IMR-90 (cell line): Measurements from ENCODE around the gene SLC47A2. TPM values are rescaled to one million over a fixed set of nuclear protein-coding genes. Genes with fewer than 3 reads are reported as not detected.

Experiments
- ATAC-seq: fragments of 200-7000 bp; cut with Tn5 transposase; 2 replicates; pipeline ENCODE4 v1.9.1; 2020; ENCODE audit warnings: low read depth, mild to moderate bottlenecking, moderate library complexity
- BruUV-seq: library from RNA; stranded (reverse); fragments of 400-500 nt; replicated peaks from 2 replicates; lab custom pipeline; 2021; lab: Mats Ljungman, UMichigan
- CTCF ChIA-PET: fragments of 300-600 bp; formaldehyde crosslinking; extraction: SDS; loops from one replicate; lab custom pipeline; 2021; ENCODE audit warnings: antibody characterized with exemption; lab: Yijun Ruan, JAX
- POLR2A ChIA-PET: fragments of 300-600 bp; sonication (Branson Sonifier 250); formaldehyde crosslinking; loops from one replicate; lab custom pipeline; 2022; ENCODE audit warnings: antibody characterized with exemption; ENCODE audit not compliant: unreplicated experiment; lab: Charles Lee
- DNase-seq: peaks from one replicate; pipeline ENCODE4 v3.0.0; 2013
- H2AFZ ChIP-seq: replicated peaks from 2 replicates; pipeline ENCODE3; 2013; ENCODE audit warnings: low read length, mild to moderate bottlenecking; ENCODE audit not compliant: poor library complexity
- H2AK5ac ChIP-seq: 2 replicates; pipeline ENCODE4 v1.6.1; 2013; ENCODE audit warnings: low read depth, low read length, inconsistent platforms
- H2AK9ac ChIP-seq: replicated peaks from 2 replicates; pipeline ENCODE3; 2013; ENCODE audit warnings: mild to moderate bottlenecking, low read depth, low read length, moderate library complexity; ENCODE audit not compliant: poor library complexity
- H2BK120ac ChIP-seq: 2 replicates; pipeline ENCODE4 v1.6.1; 2013; ENCODE audit warnings: low read depth, low read length, inconsistent platforms
- H2BK15ac ChIP-seq: 3 replicates; pipeline ENCODE4 v1.6.1; 2013; ENCODE audit warnings: low read depth, low read length, inconsistent platforms
- H2BK20ac ChIP-seq: 2 replicates; pipeline ENCODE4 v1.6.1; 2013; ENCODE audit warnings: low read depth, mild to moderate bottlenecking, inconsistent platforms, low read length, moderate library complexity
- H2BK5ac ChIP-seq: 2 replicates; pipeline ENCODE4 v1.6.1; 2013; ENCODE audit warnings: mild to moderate bottlenecking, low read depth, low read length, inconsistent platforms; ENCODE audit not compliant: poor library complexity, severe bottlenecking
- H3K14ac ChIP-seq: replicated peaks from 2 replicates; pipeline ENCODE4 v1.6.1; 2013; ENCODE audit warnings: low read depth, low read length, inconsistent platforms
- H3K18ac ChIP-seq: 2 replicates; pipeline ENCODE4 v1.6.1; 2013; ENCODE audit warnings: low read depth, low read length, control low read depth
- H3K23ac ChIP-seq: 2 replicates; pipeline ENCODE4 v1.6.1; 2013; ENCODE audit warnings: low read depth, low read length, inconsistent platforms
- H3K27ac ChIP-seq: 2 replicates; pipeline ENCODE4 v1.5.1; 2013; ENCODE audit warnings: mild to moderate bottlenecking, control low read depth, low read length; ENCODE audit not compliant: insufficient read depth
- H3K27me3 ChIP-seq: 2 replicates; pipeline ENCODE4 v1.6.1; 2013; ENCODE audit warnings: low read length; ENCODE audit not compliant: control insufficient read depth, insufficient read depth
- H3K36me3 ChIP-seq: 2 replicates; pipeline ENCODE4 v1.6.1; 2013; ENCODE audit warnings: low read length, mixed read lengths; ENCODE audit not compliant: control insufficient read depth, insufficient read depth
- H3K4ac ChIP-seq: 2 replicates; pipeline ENCODE4 v1.6.1; 2013; ENCODE audit warnings: low read depth, low read length, inconsistent platforms
- H3K4me1 ChIP-seq: 2 replicates; pipeline ENCODE4 v1.6.1; 2013; ENCODE audit warnings: low read length, mixed read lengths; ENCODE audit not compliant: control insufficient read depth, insufficient read depth
- H3K4me2 ChIP-seq: 2 replicates; pipeline ENCODE4 v1.6.1; 2013; ENCODE audit warnings: low read depth, mild to moderate bottlenecking, control low read depth, low read length, moderate library complexity
- H3K4me3 ChIP-seq: 2 replicates; pipeline ENCODE4 v1.5.1; 2013; ENCODE audit warnings: low read depth, mild to moderate bottlenecking, control low read depth, low read length, moderate library complexity; ENCODE audit not compliant: insufficient read depth
- H3K56ac ChIP-seq: 2 replicates; pipeline ENCODE4 v1.6.1; 2013; ENCODE audit warnings: low read length, inconsistent platforms; ENCODE audit not compliant: insufficient read depth; ENCODE audit errors: extremely low read depth
- H3K79me1 ChIP-seq, 2 experiments: 2 replicates each; pipeline ENCODE4 v1.6.1; 2013; ENCODE audit warnings: low read length in 2 of 2, inconsistent platforms in 1 of 2, low read depth in 1 of 2
- H3K9ac ChIP-seq: 2 replicates; pipeline ENCODE4 v1.6.1; 2013; ENCODE audit warnings: low read depth, low read length, control low read depth
- H3K9me1 ChIP-seq: 2 replicates; pipeline ENCODE4 v1.6.1; 2013; ENCODE audit warnings: low read length, inconsistent platforms; ENCODE audit not compliant: insufficient read depth
- H3K9me3 ChIP-seq: 2 replicates; pipeline ENCODE4 v1.6.1; 2013; ENCODE audit warnings: low read length; ENCODE audit not compliant: control insufficient read depth, insufficient read depth
- H4K20me1 ChIP-seq: 2 replicates; pipeline ENCODE4 v1.6.1; 2013; ENCODE audit warnings: low read length, inconsistent platforms; ENCODE audit not compliant: insufficient read depth
- H4K5ac ChIP-seq: 2 replicates; pipeline ENCODE4 v1.6.1; 2013; ENCODE audit warnings: mild to moderate bottlenecking, low read depth, low read length, control low read depth
- H4K8ac ChIP-seq, 2 experiments: 2 replicates each; pipeline ENCODE4 v1.6.1; 2013; ENCODE audit warnings: low read depth in 2 of 2, low read length in 2 of 2, control low read depth in 1 of 2, inconsistent platforms in 1 of 2
- H4K91ac ChIP-seq: 2 replicates; pipeline ENCODE4 v1.6.1; 2013; ENCODE audit warnings: low read depth, low read length, inconsistent platforms; ENCODE audit not compliant: insufficient read depth
- BHLHE40 ChIP-seq: fragments of 150-350 bp; IDR thresholded peaks from 2 replicates; pipeline ENCODE4 v1.6.1; 2016; ENCODE audit warnings: mild to moderate bottlenecking, low read depth, low read length
- FOS ChIP-seq: fragments of 150-350 bp; IDR thresholded peaks from 2 replicates; pipeline ENCODE4 v1.6.1; 2016; ENCODE audit warnings: low read depth, low read length
- MXI1 ChIP-seq: IDR thresholded peaks from 2 replicates; pipeline ENCODE4 v1.6.1; 2012; ENCODE audit warnings: low read depth, mild to moderate bottlenecking, low read length, moderate library complexity, borderline replicate concordance
- NFE2L2 ChIP-seq: fragments of 150-350 bp; IDR thresholded peaks from 2 replicates; pipeline ENCODE4 v1.6.1; 2016; ENCODE audit warnings: low read depth, mild to moderate bottlenecking, low read length
- RAD21 ChIP-seq: IDR thresholded peaks from 2 replicates; pipeline ENCODE4 v1.6.1; 2012; ENCODE audit warnings: low read length, improper control_type of control experiment
- RFX5 ChIP-seq: IDR thresholded peaks from 2 replicates; pipeline ENCODE4 v1.8.0; 2012; ENCODE audit warnings: low read depth, mild to moderate bottlenecking, low read length, moderate library complexity
- WGBS, 2 experiments: methylation state at CpG; one replicate each; pipeline versions ENCODE4 v1.1.5 to v1.1.7; 2013; ENCODE audit warnings: missing lambda C conversion rate in 2 of 2; ENCODE audit not compliant: insufficient read length in 1 of 2; ENCODE audit errors: extremely low coverage in 2 of 2; 5-methylcytosine and 5-hydroxymethylcytosine counted together
- dilution Hi-C: fragments of 300-500 bp; cut with HindIII; formaldehyde crosslinking; loops from one replicate; pipeline ENCODE4 v1.14.3; 2018; ENCODE audit warnings: low sequenced_read_pairs; ENCODE audit not compliant: unreplicated experiment
- in situ Hi-C: fragments of 300-500 bp; cut with MboI; formaldehyde crosslinking; loops from 3 replicates; pipeline ENCODE4 v1.14.3; 2019; ENCODE audit warnings: low sequenced_read_pairs, inconsistent platforms, mixed read lengths
- intact Hi-C: fragments of 100-400 bp; cut with micrococcal nuclease; formaldehyde crosslinking; loops from 2 replicates; pipeline ENCODE4 v1.10.0; 2022
- polyA plus RNA-seq, 3 experiments: library from polyadenylated mRNA; depleted of rRNA; stranded (reverse); fragments of >200 nt; gene quantifications; 2 replicates each; pipeline ENCODE4 v1.2.3, GENCODE V29; 2012; ENCODE audit warnings: low replicate concordance in 1 of 3
- total RNA-seq: library from RNA; depleted of rRNA; stranded (reverse); fragments of >200 nt; gene quantifications from 2 replicates; pipeline ENCODE4 v1.2.3, GENCODE V29; 2012
- TF ChIP-seq, protein P1 (sequence below): fragments of 150-350 bp; IDR thresholded peaks from 2 replicates; pipeline ENCODE4 v1.6.1; 2016; ENCODE audit warnings: low read depth, mild to moderate bottlenecking, low read length, moderate library complexity, borderline replicate concordance
- TF ChIP-seq, protein P2 (sequence below): conservative IDR thresholded peaks from 2 replicates; pipeline ENCODE4 v1.5.1; 2012; ENCODE audit warnings: mild to moderate bottlenecking, low read depth, low read length, improper control_type of control experiment

SLC47A2 gene
- total and polyA plus RNA-seq, 2 of the 4 experiments (the other 2 are of a cell fraction), result not detected

DNA sequence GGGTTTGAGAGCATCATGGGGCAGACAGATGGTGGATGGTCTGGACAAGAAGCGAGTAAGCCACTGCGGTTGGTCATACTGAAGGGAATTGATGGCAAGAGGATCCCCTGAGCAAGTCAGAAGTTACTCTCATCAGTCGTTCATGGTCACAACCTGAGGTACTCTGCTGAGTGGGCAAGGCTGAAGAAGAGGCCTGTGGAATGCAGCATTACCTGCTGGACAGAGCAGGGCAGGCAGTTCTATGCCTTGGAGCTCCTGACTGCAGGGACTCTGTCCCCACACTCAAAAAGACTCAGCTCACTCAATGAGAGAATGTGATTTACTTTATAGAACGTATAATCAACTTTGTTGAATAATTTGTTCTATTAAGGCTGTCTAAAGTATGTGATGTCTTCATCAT lies 39.5 kb downstream of the SLC47A2 start:
- H3K4me1 ChIP-seq, result no peaks in the 10 kb centered on the region
- ATAC-seq (no peak), DNase-seq (no peak)
- H2AK9ac ChIP-seq, result no peak overlapping the region
- ChIA-PET POLR2A (no interaction called here), CTCF (no interaction called here)
- no peaks in the 10 kb centered on the region for H3K36me3 ChIP-seq
- dilution Hi-C loops (no loop called here), intact Hi-C loops (no loop called here), in situ Hi-C loops (no loop called here)
- H2BK15ac ChIP-seq, result no peak overlapping the region
- no peak overlapping the region for H2BK120ac ChIP-seq
- no peak overlapping the region for H2BK5ac ChIP-seq
- no peak overlapping the region for H3K18ac ChIP-seq
- no peak overlapping the region for H3K4me2 ChIP-seq
- no peaks in the 10 kb centered on the region for H3K9me3 ChIP-seq
- 100% methylated on average over 1 of the region's 4 CpGs; no CpG with 5 or more reads in 1 of the 2 experiments for WGBS, 2 experiments
- no peak overlapping the region for H2BK20ac ChIP-seq
- H4K5ac ChIP-seq, result no peak overlapping the region
- H3K79me1 ChIP-seq, result no peaks in the 10 kb centered on the region
- no peak overlapping the region for H2AFZ ChIP-seq
- H3K56ac ChIP-seq, result no peak overlapping the region
- no peak overlapping the region for H3K27ac ChIP-seq
- no peak overlapping the region for H3K4ac ChIP-seq
- H3K9ac ChIP-seq, result no peak overlapping the region
- no peak overlapping the region for H3K23ac ChIP-seq
- TF ChIP-seq, protein P1, sequence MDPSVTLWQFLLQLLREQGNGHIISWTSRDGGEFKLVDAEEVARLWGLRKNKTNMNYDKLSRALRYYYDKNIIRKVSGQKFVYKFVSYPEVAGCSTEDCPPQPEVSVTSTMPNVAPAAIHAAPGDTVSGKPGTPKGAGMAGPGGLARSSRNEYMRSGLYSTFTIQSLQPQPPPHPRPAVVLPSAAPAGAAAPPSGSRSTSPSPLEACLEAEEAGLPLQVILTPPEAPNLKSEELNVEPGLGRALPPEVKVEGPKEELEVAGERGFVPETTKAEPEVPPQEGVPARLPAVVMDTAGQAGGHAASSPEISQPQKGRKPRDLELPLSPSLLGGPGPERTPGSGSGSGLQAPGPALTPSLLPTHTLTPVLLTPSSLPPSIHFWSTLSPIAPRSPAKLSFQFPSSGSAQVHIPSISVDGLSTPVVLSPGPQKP, result no peak
- TF ChIP-seq, protein P2, sequence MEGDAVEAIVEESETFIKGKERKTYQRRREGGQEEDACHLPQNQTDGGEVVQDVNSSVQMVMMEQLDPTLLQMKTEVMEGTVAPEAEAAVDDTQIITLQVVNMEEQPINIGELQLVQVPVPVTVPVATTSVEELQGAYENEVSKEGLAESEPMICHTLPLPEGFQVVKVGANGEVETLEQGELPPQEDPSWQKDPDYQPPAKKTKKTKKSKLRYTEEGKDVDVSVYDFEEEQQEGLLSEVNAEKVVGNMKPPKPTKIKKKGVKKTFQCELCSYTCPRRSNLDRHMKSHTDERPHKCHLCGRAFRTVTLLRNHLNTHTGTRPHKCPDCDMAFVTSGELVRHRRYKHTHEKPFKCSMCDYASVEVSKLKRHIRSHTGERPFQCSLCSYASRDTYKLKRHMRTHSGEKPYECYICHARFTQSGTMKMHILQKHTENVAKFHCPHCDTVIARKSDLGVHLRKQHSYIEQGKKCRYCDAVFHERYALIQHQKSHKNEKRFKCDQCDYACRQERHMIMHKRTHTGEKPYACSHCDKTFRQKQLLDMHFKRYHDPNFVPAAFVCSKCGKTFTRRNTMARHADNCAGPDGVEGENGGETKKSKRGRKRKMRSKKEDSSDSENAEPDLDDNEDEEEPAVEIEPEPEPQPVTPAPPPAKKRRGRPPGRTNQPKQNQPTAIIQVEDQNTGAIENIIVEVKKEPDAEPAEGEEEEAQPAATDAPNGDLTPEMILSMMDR, result no peak
- no peak for TF ChIP-seq MXI1
- TF ChIP-seq BHLHE40, result no peak
- TF ChIP-seq RFX5, result no peak
- no peak for TF ChIP-seq FOS
- TF ChIP-seq RAD21, result no peak
- TF ChIP-seq NFE2L2, result no peak
- H3K4me3 ChIP-seq, result no peak overlapping the region
- H4K91ac ChIP-seq, result no peak overlapping the region
- H4K20me1 ChIP-seq, result no peaks in the 10 kb centered on the region; the same call in 1 of the 2 replicates
- no peak overlapping the region for H4K8ac ChIP-seq
- no peak overlapping the region for H2AK5ac ChIP-seq
- peaks cover 4% of the 10 kb centered on the region for H3K27me3 ChIP-seq
- H3K9me1 ChIP-seq, result no peaks in the 10 kb centered on the region
- no TSS peak for BruUV-seq
- no peak overlapping the region for H3K14ac ChIP-seq
